ENCODE measurements around the gene KCTD17.

The KCTD17 gene

GRCh38 chr22:37020192-37020479 is 31.4 kb upstream of the KCTD17 start:
- peak; percentile 60 for DNase-seq (ENCODE audit: low read depth)

GRCh38 chr22:37021041-37021440 is 30.5 kb upstream of the KCTD17 start:
- no peak for DNase-seq (ENCODE audit: low read depth)

- peak; percentile 65 for DNase-seq (ENCODE audit: low read depth)
Observed at GRCh38 chr22:37021710-37022482, 29.6 kb upstream of the KCTD17 start.

- DNase-seq (ENCODE audit: low read depth) = no peak
Observed at GRCh38 chr22:37022483-37023337, 28.8 kb upstream of the KCTD17 start.

GRCh38 chr22:37023743-37024338 is 27.7 kb upstream of the KCTD17 start:
- no peak for DNase-seq (ENCODE audit: low read depth)

GRCh38 chr22:37024339-37025157 is 27.0 kb upstream of the KCTD17 start:
- no peak for DNase-seq (ENCODE audit: low read depth)

- no peak for DNase-seq (ENCODE audit: low read depth)
Observed at GRCh38 chr22:37025500-37026070, 26.0 kb upstream of the KCTD17 start.

- DNase-seq (ENCODE audit: low read depth) = no peak
Observed at GRCh38 chr22:37026325-37026724, 25.2 kb upstream of the KCTD17 start.

GRCh38 chr22:37027556-37027955 is 24.0 kb upstream of the KCTD17 start:
- DNase-seq (ENCODE audit: low read depth) = no peak

GRCh38 chr22:37028692-37029674 is 22.6 kb upstream of the KCTD17 start:
- no peak for DNase-seq (ENCODE audit: low read depth)

GRCh38 chr22:37030560-37031281 is 20.8 kb upstream of the KCTD17 start:
- no peak for DNase-seq (ENCODE audit: low read depth)

- no peak for DNase-seq (ENCODE audit: low read depth)
Observed at GRCh38 chr22:37032134-37032534, 19.4 kb upstream of the KCTD17 start.

GRCh38 chr22:37032535-37033460 is 18.7 kb upstream of the KCTD17 start:
- DNase-seq (ENCODE audit: low read depth) = peak; percentile 23

GRCh38 chr22:37033605-37034430 is 17.7 kb upstream of the KCTD17 start:
- no peak for DNase-seq (ENCODE audit: low read depth)

GRCh38 chr22:37036655-37037377 is 14.7 kb upstream of the KCTD17 start:
- DNase-seq (ENCODE audit: low read depth) = no peak

- no peak for DNase-seq (ENCODE audit: low read depth)
Observed at GRCh38 chr22:37037669-37038068, 13.9 kb upstream of the KCTD17 start.

- DNase-seq (ENCODE audit: low read depth) = no peak
Observed at GRCh38 chr22:37039466-37039865, 12.1 kb upstream of the KCTD17 start.
